ENCODE measurements around the gene ECHS1.

ECHS1 gene

GRCh38 chr10:133354672-133355240, 18.4 kb downstream of the ECHS1 start:
- no peak for DNase-seq (ENCODE audit: low read depth)
- no peak for TF ChIP-seq CTCF (conservative IDR thresholded peaks at IDR 0.05; ENCODE audit: control insufficient read depth, insufficient read depth, low read depth, low read length)
- H3K4me3 ChIP-seq (ENCODE audit: control insufficient read depth, low read depth, low read length) = no peak overlapping the region

GRCh38 chr10:133353988-133354605, 19.1 kb downstream of the ECHS1 start:
- TF ChIP-seq CTCF (conservative IDR thresholded peaks at IDR 0.05; ENCODE audit: control insufficient read depth, insufficient read depth, low read depth, low read length) = no peak
- H3K4me3 ChIP-seq (ENCODE audit: control insufficient read depth, low read depth, low read length) = no peak overlapping the region
- DNase-seq (ENCODE audit: low read depth) = no peak

- DNase-seq (ENCODE audit: low read depth) = no peak
- no peak overlapping the region for H3K4me3 ChIP-seq (ENCODE audit: control insufficient read depth, low read depth, low read length)
- TF ChIP-seq CTCF (conservative IDR thresholded peaks at IDR 0.05; ENCODE audit: control insufficient read depth, insufficient read depth, low read depth, low read length) = no peak
Observed at GRCh38 chr10:133353202-133353959, 19.8 kb downstream of the ECHS1 start.

DNA sequence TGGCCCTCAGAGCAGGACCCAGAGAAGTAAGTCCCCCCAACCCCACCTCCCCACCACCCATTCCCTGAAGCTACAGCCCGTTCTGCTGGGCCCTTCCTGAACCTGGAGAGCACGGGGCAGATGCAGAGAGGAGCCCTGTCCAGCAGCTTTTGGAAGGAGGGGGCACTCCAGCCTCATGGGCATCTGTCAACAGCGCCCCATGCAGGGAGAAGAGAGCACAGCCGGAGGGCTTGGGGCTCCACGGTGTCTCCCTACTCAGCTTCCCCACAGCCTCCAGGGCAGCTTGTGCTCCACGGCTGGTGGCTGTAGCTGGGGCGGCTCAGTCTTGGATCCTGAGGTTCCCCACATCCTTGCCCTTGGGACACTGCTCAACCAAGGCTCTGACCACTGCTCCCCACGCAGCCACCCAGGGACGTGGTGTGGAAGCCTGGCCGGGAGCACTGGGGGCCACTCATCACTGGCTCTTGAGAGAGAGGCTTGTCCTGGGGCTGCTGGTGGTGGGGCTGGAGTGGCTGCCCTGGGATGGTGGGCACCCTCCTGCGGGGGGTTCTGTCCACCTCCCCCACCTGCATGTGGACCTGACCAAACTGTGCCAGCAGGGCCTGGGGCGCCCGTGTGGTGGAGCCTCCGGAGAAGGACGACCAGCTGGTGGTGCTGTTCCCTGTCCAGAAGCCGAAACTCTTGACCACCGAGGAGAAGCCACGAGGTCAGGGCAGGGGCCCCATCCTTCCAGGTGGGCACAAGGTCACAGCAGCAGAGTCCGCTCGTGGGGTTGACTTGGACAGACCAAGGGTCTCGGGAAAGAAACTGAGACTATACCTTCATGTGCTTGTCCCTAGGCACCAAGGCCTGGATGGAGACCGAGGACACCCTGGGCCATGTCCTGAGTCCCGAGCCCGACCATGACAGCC, 21.5 kb downstream of the ECHS1 start:
- no peak for DNase-seq (ENCODE audit: low read depth)
- no peak overlapping the region for H3K4me3 ChIP-seq (ENCODE audit: control insufficient read depth, low read depth, low read length)
- peak; percentile 1 for TF ChIP-seq CTCF (conservative IDR thresholded peaks at IDR 0.05; ENCODE audit: control insufficient read depth, insufficient read depth, low read depth, low read length)

DNA sequence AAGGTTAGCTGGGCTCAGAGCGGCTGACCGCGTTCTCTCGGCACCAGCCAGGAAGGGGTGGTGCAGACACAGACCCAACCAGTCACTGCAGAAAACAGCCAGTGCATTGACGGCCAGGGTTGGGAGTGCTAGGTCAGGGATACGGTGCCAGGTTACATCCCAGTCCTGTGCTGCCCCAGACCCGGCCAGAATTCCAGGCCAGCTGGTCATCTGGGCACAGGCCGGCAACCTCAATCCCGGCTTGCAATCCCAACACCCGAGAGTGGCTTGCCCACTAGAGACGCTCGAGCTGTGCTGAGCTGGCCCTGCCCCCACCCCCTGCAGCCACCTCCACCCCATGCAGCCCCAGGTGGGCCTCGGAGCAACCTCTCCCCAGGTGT, 22.2 kb downstream of the ECHS1 start:
- no peak for TF ChIP-seq CTCF (conservative IDR thresholded peaks at IDR 0.05; ENCODE audit: control insufficient read depth, insufficient read depth, low read depth, low read length)
- no peak for DNase-seq (ENCODE audit: low read depth)
- no peak overlapping the region for H3K4me3 ChIP-seq (ENCODE audit: control insufficient read depth, low read depth, low read length)

- DNase-seq (ENCODE audit: low read depth) = no peak
- H3K4me3 ChIP-seq (ENCODE audit: control insufficient read depth, low read depth, low read length) = no peak overlapping the region
- TF ChIP-seq CTCF (conservative IDR thresholded peaks at IDR 0.05; ENCODE audit: control insufficient read depth, insufficient read depth, low read depth, low read length) = no peak
Observed at GRCh38 chr10:133350283-133350949, 22.7 kb downstream of the ECHS1 start.

Data from fibroblast of mammary gland (primary cell).